ENCODE measurements around the gene R3HDM1.

The R3HDM1 gene

DNA sequence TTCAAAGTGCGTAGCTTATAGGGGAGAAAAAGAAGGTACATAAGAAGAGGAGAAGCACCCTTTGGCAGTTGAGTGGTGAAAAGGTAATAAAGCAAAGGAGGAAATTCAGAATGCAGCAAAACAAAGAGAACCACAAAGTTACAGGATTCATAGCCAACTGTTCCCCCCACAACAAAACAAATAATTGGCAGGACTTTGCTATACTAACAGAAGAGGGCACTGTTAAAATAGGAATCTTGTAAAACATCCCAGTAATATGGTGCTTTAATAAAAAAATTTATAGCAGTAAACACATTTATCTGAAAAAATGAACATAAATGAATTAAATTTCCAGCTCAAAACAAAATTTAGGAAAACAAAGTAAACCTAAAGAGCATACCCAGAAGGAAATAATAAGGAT, 42.3 kb downstream of the R3HDM1 start:
- Histone ChIP-seq H3K9me3 (ENCODE audit: control insufficient read depth in 1 of 2, low read length in 2 of 2) (no peaks in the 10 kb centered on the region), H3K27me3 (ENCODE audit: low read depth, low read length) (no peaks in the 10 kb centered on the region), H3K27ac (ENCODE audit: low read length) (no peak overlapping the region), H3K4me3 (ENCODE audit: low read depth in 1 of 2, low read length in 2 of 2) (no peak overlapping the region), H3K36me3 (ENCODE audit: control insufficient read depth in 1 of 2, insufficient read depth in 2 of 2, low read length in 2 of 2) (no peaks in the 10 kb centered on the region), H3K4me1 (ENCODE audit: control insufficient read depth in 1 of 2, insufficient read depth in 2 of 2, low read length in 2 of 2) (no peaks in the 10 kb centered on the region)

- no peaks in the 10 kb centered on the region for H3K36me3 ChIP-seq (ENCODE audit: control insufficient read depth in 1 of 2, insufficient read depth in 2 of 2, low read length in 2 of 2)
- no peak overlapping the region for H3K4me3 ChIP-seq (ENCODE audit: low read depth in 1 of 2, low read length in 2 of 2)
- H3K4me1 ChIP-seq (ENCODE audit: control insufficient read depth in 1 of 2, insufficient read depth in 2 of 2, low read length in 2 of 2) = no peaks in the 10 kb centered on the region
- H3K27ac ChIP-seq (ENCODE audit: low read length) = no peak overlapping the region
- no peaks in the 10 kb centered on the region for H3K27me3 ChIP-seq (ENCODE audit: low read depth, low read length)
- no peaks in the 10 kb centered on the region for H3K9me3 ChIP-seq (ENCODE audit: control insufficient read depth in 1 of 2, low read length in 2 of 2)
Measured at GRCh38 chr2:135581282-135581681, 50.0 kb downstream of the R3HDM1 start.

GRCh38 chr2:135582383-135582782, 51.1 kb downstream of the R3HDM1 start:
- H3K4me1 ChIP-seq (ENCODE audit: control insufficient read depth in 1 of 2, insufficient read depth in 2 of 2, low read length in 2 of 2) = no peaks in the 10 kb centered on the region
- H3K36me3 ChIP-seq (ENCODE audit: control insufficient read depth in 1 of 2, insufficient read depth in 2 of 2, low read length in 2 of 2) = no peaks in the 10 kb centered on the region
- no peaks in the 10 kb centered on the region for H3K9me3 ChIP-seq (ENCODE audit: control insufficient read depth in 1 of 2, low read length in 2 of 2)
- H3K4me3 ChIP-seq (ENCODE audit: low read depth in 1 of 2, low read length in 2 of 2) = no peak overlapping the region
- no peak overlapping the region for H3K27ac ChIP-seq (ENCODE audit: low read length)
- H3K27me3 ChIP-seq (ENCODE audit: low read depth, low read length) = no peaks in the 10 kb centered on the region

- H3K36me3 ChIP-seq (ENCODE audit: control insufficient read depth in 1 of 2, insufficient read depth in 2 of 2, low read length in 2 of 2) = no peaks in the 10 kb centered on the region
Measured at GRCh38 chr2:135585586-135585985, 54.3 kb downstream of the R3HDM1 start.

DNA sequence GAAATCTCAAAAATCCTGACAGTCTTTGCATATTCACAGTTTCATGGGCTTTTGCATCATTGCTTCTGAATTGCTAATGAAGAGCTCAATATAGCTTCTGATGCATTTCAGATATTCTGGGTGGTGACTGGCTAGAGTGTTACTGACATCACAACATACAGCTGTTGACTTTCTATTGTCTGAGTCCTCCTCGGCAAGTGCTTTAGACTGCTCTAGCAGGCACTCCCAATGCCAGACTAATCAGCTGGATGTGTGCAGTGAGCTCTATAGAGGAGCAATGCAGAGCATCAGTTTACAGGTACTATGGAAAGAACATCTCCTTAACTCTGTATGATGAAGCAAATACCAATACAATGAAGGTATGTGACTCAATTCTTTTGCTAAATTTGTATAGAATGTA, 54.9 kb downstream of the R3HDM1 start:
- Histone ChIP-seq H3K36me3 (ENCODE audit: control insufficient read depth in 1 of 2, insufficient read depth in 2 of 2, low read length in 2 of 2) (no peaks in the 10 kb centered on the region), H3K27ac (ENCODE audit: low read length) (no peak overlapping the region), H3K9me3 (ENCODE audit: control insufficient read depth in 1 of 2, low read length in 2 of 2) (no peaks in the 10 kb centered on the region), H3K27me3 (ENCODE audit: low read depth, low read length) (no peaks in the 10 kb centered on the region), H3K4me3 (ENCODE audit: low read depth in 1 of 2, low read length in 2 of 2) (no peak overlapping the region), H3K4me1 (ENCODE audit: control insufficient read depth in 1 of 2, insufficient read depth in 2 of 2, low read length in 2 of 2) (no peaks in the 10 kb centered on the region)

More at GRCh38 chr2:135585586-135585985, 54.3 kb downstream of the R3HDM1 start:
- Histone ChIP-seq H3K27me3 (ENCODE audit: low read depth, low read length) (no peaks in the 10 kb centered on the region), H3K9me3 (ENCODE audit: control insufficient read depth in 1 of 2, low read length in 2 of 2) (no peaks in the 10 kb centered on the region), H3K4me1 (ENCODE audit: control insufficient read depth in 1 of 2, insufficient read depth in 2 of 2, low read length in 2 of 2) (no peaks in the 10 kb centered on the region), H3K4me3 (ENCODE audit: low read depth in 1 of 2, low read length in 2 of 2) (no peak overlapping the region), H3K27ac (ENCODE audit: low read length) (no peak overlapping the region)

DNA sequence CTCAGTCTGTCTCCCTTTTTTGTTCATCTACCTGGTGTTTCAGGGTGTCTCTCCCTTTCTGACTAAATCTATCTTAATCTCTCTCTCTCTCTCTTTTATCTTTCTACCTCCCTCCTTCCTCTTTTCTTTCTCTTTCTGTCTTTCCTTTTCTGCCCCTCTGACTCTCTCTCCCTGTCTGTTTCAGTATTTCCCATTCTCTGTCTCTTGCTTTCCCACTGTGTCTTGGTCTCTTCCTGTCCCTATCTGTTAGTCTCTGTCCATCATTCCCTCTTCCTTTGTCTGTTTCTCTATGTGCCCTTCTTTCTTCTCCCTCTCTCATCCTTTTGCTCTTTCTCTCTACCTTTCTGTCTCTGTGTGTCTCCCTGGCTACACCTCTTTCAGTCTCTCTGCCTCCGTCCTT, 56.7 kb downstream of the R3HDM1 start:
- H3K4me1 ChIP-seq (ENCODE audit: control insufficient read depth in 1 of 2, insufficient read depth in 2 of 2, low read length in 2 of 2) = no peaks in the 10 kb centered on the region
- no peaks in the 10 kb centered on the region for H3K36me3 ChIP-seq (ENCODE audit: control insufficient read depth in 1 of 2, insufficient read depth in 2 of 2, low read length in 2 of 2)
- H3K27me3 ChIP-seq (ENCODE audit: low read depth, low read length) = no peaks in the 10 kb centered on the region
- H3K27ac ChIP-seq (ENCODE audit: low read length) = no peak overlapping the region
- H3K9me3 ChIP-seq (ENCODE audit: control insufficient read depth in 1 of 2, low read length in 2 of 2) = peaks cover 0 to 6% of the 10 kb centered on the region in 2 donors
- no peak overlapping the region for H3K4me3 ChIP-seq (ENCODE audit: low read depth in 1 of 2, low read length in 2 of 2)

- Histone ChIP-seq H3K4me3 (ENCODE audit: low read depth in 1 of 2, low read length in 2 of 2) (no peak overlapping the region), H3K27ac (ENCODE audit: low read length) (no peak overlapping the region), H3K27me3 (ENCODE audit: low read depth, low read length) (no peaks in the 10 kb centered on the region), H3K36me3 (ENCODE audit: control insufficient read depth in 1 of 2, insufficient read depth in 2 of 2, low read length in 2 of 2) (no peaks in the 10 kb centered on the region), H3K9me3 (ENCODE audit: control insufficient read depth in 1 of 2, low read length in 2 of 2) (peaks cover 0 to 6% of the 10 kb centered on the region in 2 donors), H3K4me1 (ENCODE audit: control insufficient read depth in 1 of 2, insufficient read depth in 2 of 2, low read length in 2 of 2) (no peaks in the 10 kb centered on the region)
Measured at GRCh38 chr2:135590619-135591260, 59.5 kb downstream of the R3HDM1 start.

- Histone ChIP-seq H3K4me1 (ENCODE audit: control insufficient read depth in 1 of 2, insufficient read depth in 2 of 2, low read length in 2 of 2) (no peaks in the 10 kb centered on the region), H3K27me3 (ENCODE audit: low read depth, low read length) (no peaks in the 10 kb centered on the region), H3K9me3 (ENCODE audit: control insufficient read depth in 1 of 2, low read length in 2 of 2) (no peaks in the 10 kb centered on the region), H3K4me3 (ENCODE audit: low read depth in 1 of 2, low read length in 2 of 2) (no peak overlapping the region), H3K27ac (ENCODE audit: low read length) (no peak overlapping the region), H3K36me3 (ENCODE audit: control insufficient read depth in 1 of 2, insufficient read depth in 2 of 2, low read length in 2 of 2) (peaks cover 3 to 14% of the 10 kb centered on the region in 2 donors)
Measured at GRCh38 chr2:135600915-135601314, 69.6 kb downstream of the R3HDM1 start.

DNA sequence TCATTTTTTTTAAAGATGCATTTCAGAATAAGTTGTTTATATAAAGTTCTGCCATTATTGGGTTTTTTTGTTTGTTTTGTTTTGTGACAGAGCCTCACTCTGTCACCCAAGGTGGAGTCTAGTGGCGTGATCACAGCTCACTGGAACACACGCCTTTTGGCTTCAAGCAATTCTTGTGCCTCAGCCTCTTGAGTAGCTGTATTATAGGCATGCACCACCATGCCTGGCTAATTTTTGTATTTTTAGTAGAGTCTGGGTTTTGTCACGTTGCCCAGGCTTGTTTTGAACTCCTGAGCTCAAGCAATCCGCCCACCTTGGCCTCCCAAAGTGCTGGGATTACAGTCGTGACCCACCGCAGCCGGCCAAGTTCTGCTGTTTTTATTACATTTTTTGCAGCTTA, 72.3 kb downstream of the R3HDM1 start:
- H3K4me3 ChIP-seq (ENCODE audit: low read depth in 1 of 2, low read length in 2 of 2) = no peak overlapping the region
- no peaks in the 10 kb centered on the region for H3K9me3 ChIP-seq (ENCODE audit: control insufficient read depth in 1 of 2, low read length in 2 of 2)
- H3K27ac ChIP-seq (ENCODE audit: low read length) = no peak overlapping the region
- H3K36me3 ChIP-seq (ENCODE audit: control insufficient read depth in 1 of 2, insufficient read depth in 2 of 2, low read length in 2 of 2) = peaks cover 5 to 14% of the 10 kb centered on the region in 2 donors
- no peaks in the 10 kb centered on the region for H3K27me3 ChIP-seq (ENCODE audit: low read depth, low read length)
- H3K4me1 ChIP-seq (ENCODE audit: control insufficient read depth in 1 of 2, insufficient read depth in 2 of 2, low read length in 2 of 2) = no peaks in the 10 kb centered on the region

DNA sequence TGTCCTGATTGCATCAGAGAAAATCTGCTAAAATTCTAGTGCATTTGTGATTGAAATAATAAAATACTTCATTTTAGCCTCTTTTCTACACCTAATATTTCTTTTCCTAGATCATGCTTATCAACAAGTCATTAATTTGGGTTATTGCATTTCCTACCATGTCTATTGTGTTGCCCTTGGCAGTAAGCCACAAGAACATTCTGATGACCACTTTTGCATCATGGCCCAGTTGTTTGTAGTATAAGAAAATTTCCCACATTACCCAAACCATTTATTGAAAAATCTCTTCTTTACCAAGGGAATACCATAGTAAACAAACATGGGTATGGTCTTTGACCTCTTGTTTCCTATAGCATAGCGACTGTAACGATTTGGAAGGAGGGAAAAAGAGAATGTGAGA, 76.3 kb downstream of the R3HDM1 start:
- H3K27me3 ChIP-seq (ENCODE audit: low read depth, low read length) = no peaks in the 10 kb centered on the region
- no peaks in the 10 kb centered on the region for H3K4me1 ChIP-seq (ENCODE audit: control insufficient read depth in 1 of 2, insufficient read depth in 2 of 2, low read length in 2 of 2)
- H3K9me3 ChIP-seq (ENCODE audit: control insufficient read depth in 1 of 2, low read length in 2 of 2) = no peaks in the 10 kb centered on the region
- no peak overlapping the region for H3K4me3 ChIP-seq (ENCODE audit: low read depth in 1 of 2, low read length in 2 of 2)
- H3K36me3 ChIP-seq (ENCODE audit: control insufficient read depth in 1 of 2, insufficient read depth in 2 of 2, low read length in 2 of 2) = peaks cover 5 to 14% of the 10 kb centered on the region in 2 donors
- no peak overlapping the region for H3K27ac ChIP-seq (ENCODE audit: low read length)

DNA sequence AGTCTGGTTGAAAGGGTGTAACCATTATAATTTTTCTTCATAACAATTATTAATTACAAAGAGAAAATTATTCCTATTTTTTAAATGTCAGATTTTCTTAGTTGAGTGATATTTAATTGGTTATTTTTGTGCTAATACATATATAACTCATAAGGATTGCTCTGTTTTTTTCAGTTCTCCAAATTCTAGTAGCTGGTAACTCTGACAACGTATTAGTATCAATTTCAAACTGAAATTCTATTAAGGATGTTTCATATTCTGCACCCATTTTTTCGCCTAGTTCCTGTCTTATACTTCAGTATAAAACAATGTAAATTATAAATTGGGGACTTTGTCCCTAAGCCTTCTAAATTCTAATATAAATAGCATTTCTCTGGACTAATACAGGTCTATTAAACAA, 81.0 kb downstream of the R3HDM1 start:
- Histone ChIP-seq H3K9me3 (ENCODE audit: control insufficient read depth in 1 of 2, low read length in 2 of 2) (no peaks in the 10 kb centered on the region), H3K27ac (ENCODE audit: low read length) (no peak overlapping the region)

GRCh38 chr2:135615404-135615803, 84.1 kb downstream of the R3HDM1 start:
- no peak overlapping the region for H3K4me3 ChIP-seq (ENCODE audit: low read depth in 1 of 2, low read length in 2 of 2)

More for the DNA sequence above, 81.0 kb downstream of the R3HDM1 start:
- H3K4me3 ChIP-seq (ENCODE audit: low read depth in 1 of 2, low read length in 2 of 2) = no peak overlapping the region
- no peaks in the 10 kb centered on the region for H3K4me1 ChIP-seq (ENCODE audit: control insufficient read depth in 1 of 2, insufficient read depth in 2 of 2, low read length in 2 of 2)
- no peaks in the 10 kb centered on the region for H3K27me3 ChIP-seq (ENCODE audit: low read depth, low read length)
- no peaks in the 10 kb centered on the region for H3K36me3 ChIP-seq (ENCODE audit: control insufficient read depth in 1 of 2, insufficient read depth in 2 of 2, low read length in 2 of 2)

More at GRCh38 chr2:135615404-135615803, 84.1 kb downstream of the R3HDM1 start:
- Histone ChIP-seq H3K9me3 (ENCODE audit: control insufficient read depth in 1 of 2, low read length in 2 of 2) (no peaks in the 10 kb centered on the region), H3K27me3 (ENCODE audit: low read depth, low read length) (no peaks in the 10 kb centered on the region), H3K27ac (ENCODE audit: low read length) (no peak overlapping the region), H3K4me1 (ENCODE audit: control insufficient read depth in 1 of 2, insufficient read depth in 2 of 2, low read length in 2 of 2) (no peaks in the 10 kb centered on the region), H3K36me3 (ENCODE audit: control insufficient read depth in 1 of 2, insufficient read depth in 2 of 2, low read length in 2 of 2) (no peaks in the 10 kb centered on the region)
